Loucy (cell line): ENCODE data around the gene SCIN.

Experiments
- CTCF ChIP-seq: fragments of 200-600 bp; sonication (generic); conservative IDR thresholded peaks from 2 replicates; pipeline ENCODE4 v1.5.1; 2014; ENCODE audit warnings: mild to moderate bottlenecking, antibody characterized with exemption, low read length
- EZH2phosphoT487 ChIP-seq: fragments of 200-600 bp; IDR thresholded peaks from 2 replicates; pipeline ENCODE4 v1.6.1; 2018; ENCODE audit warnings: antibody characterized with exemption, mild to moderate bottlenecking, moderate library complexity, borderline replicate concordance

GRCh38 chr7:12674053-12674452 is 103.5 kb downstream of the SCIN start:
- TF ChIP-seq CTCF (no peak), EZH2phosphoT487 (no peak)
